Liver (tissue), 3 donors: ENCODE data around the gene SLC25A34.

Experiments used
- FOXA1 ChIP-seq: IDR thresholded peaks from 2 replicates; pipeline ENCODE4 v1.6.1; 2016; ENCODE audit warnings: antibody characterized with exemption
- GABPA ChIP-seq, 2 donors: IDR thresholded peaks in 1 of 2; conservative IDR thresholded peaks in 1 of 2; 2 replicates each; pipeline ENCODE4 v1.6.1; 2016; ENCODE audit warnings: antibody characterized with exemption in 2 of 2, mild to moderate bottlenecking in 1 of 2, moderate library complexity in 1 of 2
- HNF4A ChIP-seq, 2 donors: conservative IDR thresholded peaks; 2 replicates each; pipeline ENCODE4 v1.6.1; 2016; ENCODE audit warnings: antibody characterized with exemption in 2 of 2, mild to moderate bottlenecking in 2 of 2
- JUND ChIP-seq, 2 donors: IDR thresholded peaks; 2 replicates each; pipeline ENCODE4 v1.6.1; 2016; ENCODE audit warnings: antibody characterized with exemption in 2 of 2
- RAD21 ChIP-seq, 2 donors: IDR thresholded peaks; 2 replicates each; pipeline ENCODE4 v1.6.1; 2016; ENCODE audit warnings: antibody characterized with exemption in 2 of 2, mild to moderate bottlenecking in 2 of 2
- RXRA ChIP-seq, 2 donors: IDR thresholded peaks; 2 replicates each; pipeline ENCODE4 v1.6.1; 2017 to 2018; ENCODE audit warnings: antibody characterized with exemption in 2 of 2, mild to moderate bottlenecking in 1 of 2
- SP1 ChIP-seq: IDR thresholded peaks from 2 replicates; pipeline ENCODE4 v1.6.1; 2018; ENCODE audit warnings: antibody characterized with exemption, mild to moderate bottlenecking
- TAF1 ChIP-seq: conservative IDR thresholded peaks from 2 replicates; pipeline ENCODE4 v1.6.1; 2016; ENCODE audit warnings: antibody characterized with exemption, mild to moderate bottlenecking
- YY1 ChIP-seq: IDR thresholded peaks from 2 replicates; pipeline ENCODE4 v1.6.1; 2016; ENCODE audit warnings: antibody characterized with exemption, mild to moderate bottlenecking
- TF ChIP-seq, protein P1 (sequence below): fragments of 150-350 bp; IDR thresholded peaks from 2 replicates; pipeline ENCODE4 v1.5.1; 2017; ENCODE audit warnings: improper control_type of control experiment, low read depth, low read length; ENCODE audit not compliant: missing input control
- TF ChIP-seq, protein P2 (sequence below): IDR thresholded peaks from 2 replicates; pipeline ENCODE4 v1.6.1; 2016; ENCODE audit warnings: antibody characterized with exemption
- TF ChIP-seq, protein P3 (sequence below): IDR thresholded peaks from 2 replicates; pipeline ENCODE4 v1.6.1; 2016; ENCODE audit warnings: antibody characterized with exemption
- TF ChIP-seq, protein P4 (sequence below): IDR thresholded peaks from 2 replicates; pipeline ENCODE4 v1.6.1; 2016; ENCODE audit warnings: antibody characterized with exemption, mild to moderate bottlenecking
- TF ChIP-seq, protein P5 (sequence below): IDR thresholded peaks from 2 replicates; pipeline ENCODE4 v1.6.1; 2016; ENCODE audit warnings: antibody characterized with exemption
- donor health status: healthy.
- donor health status: healthy.

DNA sequence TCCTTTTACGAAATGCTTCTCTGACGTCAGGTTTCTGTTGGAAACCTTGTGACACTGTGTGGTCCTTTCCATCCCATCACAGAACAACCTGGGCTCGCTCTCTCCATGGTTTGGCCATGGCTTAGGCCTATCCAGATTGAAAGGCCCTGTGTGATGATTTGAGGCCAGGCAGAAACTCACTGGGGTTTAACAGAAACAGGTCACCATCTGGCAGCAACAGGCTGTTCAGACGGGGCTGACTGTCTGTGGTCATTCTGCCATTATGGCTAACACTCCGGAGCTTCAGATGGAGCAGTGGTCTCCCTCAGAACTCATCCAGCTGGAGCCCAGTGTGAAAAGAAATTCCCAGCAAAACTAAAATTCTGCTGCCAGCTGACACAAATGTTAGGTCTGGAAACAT is 42.7 kb upstream of the SLC25A34 start:
- TF ChIP-seq, protein P1, sequence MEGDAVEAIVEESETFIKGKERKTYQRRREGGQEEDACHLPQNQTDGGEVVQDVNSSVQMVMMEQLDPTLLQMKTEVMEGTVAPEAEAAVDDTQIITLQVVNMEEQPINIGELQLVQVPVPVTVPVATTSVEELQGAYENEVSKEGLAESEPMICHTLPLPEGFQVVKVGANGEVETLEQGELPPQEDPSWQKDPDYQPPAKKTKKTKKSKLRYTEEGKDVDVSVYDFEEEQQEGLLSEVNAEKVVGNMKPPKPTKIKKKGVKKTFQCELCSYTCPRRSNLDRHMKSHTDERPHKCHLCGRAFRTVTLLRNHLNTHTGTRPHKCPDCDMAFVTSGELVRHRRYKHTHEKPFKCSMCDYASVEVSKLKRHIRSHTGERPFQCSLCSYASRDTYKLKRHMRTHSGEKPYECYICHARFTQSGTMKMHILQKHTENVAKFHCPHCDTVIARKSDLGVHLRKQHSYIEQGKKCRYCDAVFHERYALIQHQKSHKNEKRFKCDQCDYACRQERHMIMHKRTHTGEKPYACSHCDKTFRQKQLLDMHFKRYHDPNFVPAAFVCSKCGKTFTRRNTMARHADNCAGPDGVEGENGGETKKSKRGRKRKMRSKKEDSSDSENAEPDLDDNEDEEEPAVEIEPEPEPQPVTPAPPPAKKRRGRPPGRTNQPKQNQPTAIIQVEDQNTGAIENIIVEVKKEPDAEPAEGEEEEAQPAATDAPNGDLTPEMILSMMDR: no peak
- TF ChIP-seq TAF1 (no peak), JUND (IDR thresholded peaks at IDR 0.05) (no peak), GABPA (IDR thresholded peaks at IDR 0.05 in 1 of 2, conservative IDR thresholded peaks at IDR 0.05 in 1 of 2) (no peak), FOXA1 (no peak), SP1 (no peak), HNF4A (conservative IDR thresholded peaks at IDR 0.05) (no peak), RAD21 (IDR thresholded peaks at IDR 0.05) (no peak), YY1 (no peak), RXRA (IDR thresholded peaks at IDR 0.05) (no peak)
- TF ChIP-seq, protein P2, sequence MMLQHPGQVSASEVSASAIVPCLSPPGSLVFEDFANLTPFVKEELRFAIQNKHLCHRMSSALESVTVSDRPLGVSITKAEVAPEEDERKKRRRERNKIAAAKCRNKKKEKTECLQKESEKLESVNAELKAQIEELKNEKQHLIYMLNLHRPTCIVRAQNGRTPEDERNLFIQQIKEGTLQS: no peak
- TF ChIP-seq, protein P3, sequence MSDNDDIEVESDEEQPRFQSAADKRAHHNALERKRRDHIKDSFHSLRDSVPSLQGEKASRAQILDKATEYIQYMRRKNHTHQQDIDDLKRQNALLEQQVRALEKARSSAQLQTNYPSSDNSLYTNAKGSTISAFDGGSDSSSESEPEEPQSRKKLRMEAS: no peak
- TF ChIP-seq, protein P4, sequence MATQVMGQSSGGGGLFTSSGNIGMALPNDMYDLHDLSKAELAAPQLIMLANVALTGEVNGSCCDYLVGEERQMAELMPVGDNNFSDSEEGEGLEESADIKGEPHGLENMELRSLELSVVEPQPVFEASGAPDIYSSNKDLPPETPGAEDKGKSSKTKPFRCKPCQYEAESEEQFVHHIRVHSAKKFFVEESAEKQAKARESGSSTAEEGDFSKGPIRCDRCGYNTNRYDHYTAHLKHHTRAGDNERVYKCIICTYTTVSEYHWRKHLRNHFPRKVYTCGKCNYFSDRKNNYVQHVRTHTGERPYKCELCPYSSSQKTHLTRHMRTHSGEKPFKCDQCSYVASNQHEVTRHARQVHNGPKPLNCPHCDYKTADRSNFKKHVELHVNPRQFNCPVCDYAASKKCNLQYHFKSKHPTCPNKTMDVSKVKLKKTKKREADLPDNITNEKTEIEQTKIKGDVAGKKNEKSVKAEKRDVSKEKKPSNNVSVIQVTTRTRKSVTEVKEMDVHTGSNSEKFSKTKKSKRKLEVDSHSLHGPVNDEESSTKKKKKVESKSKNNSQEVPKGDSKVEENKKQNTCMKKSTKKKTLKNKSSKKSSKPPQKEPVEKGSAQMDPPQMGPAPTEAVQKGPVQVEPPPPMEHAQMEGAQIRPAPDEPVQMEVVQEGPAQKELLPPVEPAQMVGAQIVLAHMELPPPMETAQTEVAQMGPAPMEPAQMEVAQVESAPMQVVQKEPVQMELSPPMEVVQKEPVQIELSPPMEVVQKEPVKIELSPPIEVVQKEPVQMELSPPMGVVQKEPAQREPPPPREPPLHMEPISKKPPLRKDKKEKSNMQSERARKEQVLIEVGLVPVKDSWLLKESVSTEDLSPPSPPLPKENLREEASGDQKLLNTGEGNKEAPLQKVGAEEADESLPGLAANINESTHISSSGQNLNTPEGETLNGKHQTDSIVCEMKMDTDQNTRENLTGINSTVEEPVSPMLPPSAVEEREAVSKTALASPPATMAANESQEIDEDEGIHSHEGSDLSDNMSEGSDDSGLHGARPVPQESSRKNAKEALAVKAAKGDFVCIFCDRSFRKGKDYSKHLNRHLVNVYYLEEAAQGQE: no peak
- TF ChIP-seq, protein P5, sequence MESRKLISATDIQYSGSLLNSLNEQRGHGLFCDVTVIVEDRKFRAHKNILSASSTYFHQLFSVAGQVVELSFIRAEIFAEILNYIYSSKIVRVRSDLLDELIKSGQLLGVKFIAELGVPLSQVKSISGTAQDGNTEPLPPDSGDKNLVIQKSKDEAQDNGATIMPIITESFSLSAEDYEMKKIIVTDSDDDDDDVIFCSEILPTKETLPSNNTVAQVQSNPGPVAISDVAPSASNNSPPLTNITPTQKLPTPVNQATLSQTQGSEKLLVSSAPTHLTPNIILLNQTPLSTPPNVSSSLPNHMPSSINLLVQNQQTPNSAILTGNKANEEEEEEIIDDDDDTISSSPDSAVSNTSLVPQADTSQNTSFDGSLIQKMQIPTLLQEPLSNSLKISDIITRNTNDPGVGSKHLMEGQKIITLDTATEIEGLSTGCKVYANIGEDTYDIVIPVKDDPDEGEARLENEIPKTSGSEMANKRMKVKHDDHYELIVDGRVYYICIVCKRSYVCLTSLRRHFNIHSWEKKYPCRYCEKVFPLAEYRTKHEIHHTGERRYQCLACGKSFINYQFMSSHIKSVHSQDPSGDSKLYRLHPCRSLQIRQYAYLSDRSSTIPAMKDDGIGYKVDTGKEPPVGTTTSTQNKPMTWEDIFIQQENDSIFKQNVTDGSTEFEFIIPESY: no peak
